Endothelial cell of umbilical vein (primary cell): ENCODE measurements around the gene SLC4A4.

Experiments used
- EZH2 ChIP-seq: IDR thresholded peaks from 2 replicates; pipeline ENCODE4 v1.6.1; 2012; ENCODE audit warnings: borderline replicate concordance, low read depth, mild to moderate bottlenecking, moderate library complexity, low read length, inconsistent platforms; ENCODE audit not compliant: severe bottlenecking
- FOS ChIP-seq: IDR thresholded peaks from 2 replicates; pipeline ENCODE4 v1.6.1; 2011; ENCODE audit warnings: mild to moderate bottlenecking, low read length, moderate library complexity, borderline replicate concordance; ENCODE audit not compliant: insufficient read depth
- GATA2 ChIP-seq: IDR thresholded peaks from 2 replicates; pipeline ENCODE4 v1.7.0; 2011; ENCODE audit warnings: low read depth, mild to moderate bottlenecking, moderate library complexity, mixed read lengths, low read length; ENCODE audit not compliant: insufficient read length, insufficient read depth
- JUN ChIP-seq: IDR thresholded peaks from 2 replicates; pipeline ENCODE4 v1.6.1; 2011; ENCODE audit warnings: borderline replicate concordance, low read depth; ENCODE audit not compliant: insufficient read length, insufficient read depth
- MYC ChIP-seq: IDR thresholded peaks from one replicate; pipeline ENCODE4 v1.6.1; 2011; ENCODE audit warnings: mild to moderate bottlenecking, low read depth, low read length
- POLR2A ChIP-seq: IDR thresholded peaks from 2 replicates; pipeline ENCODE4 v1.6.1; 2012; ENCODE audit warnings: low read depth, mild to moderate bottlenecking, control low read depth, low read length
- POLR2AphosphoS5 ChIP-seq: IDR thresholded peaks from 2 replicates; pipeline ENCODE4 v1.6.1; 2012; ENCODE audit warnings: low read depth, mild to moderate bottlenecking, control low read depth, low read length, moderate library complexity; ENCODE audit not compliant: insufficient read depth
- TF ChIP-seq, protein P1 (sequence below), 2 donors: IDR thresholded peaks; 1 replicate in 1 of 2; 2 replicates in 1 of 2; pipeline ENCODE4 v1.5.1; 2011; ENCODE audit warnings: low read length in 2 of 2, mild to moderate bottlenecking in 2 of 2, moderate library complexity in 2 of 2, control low read depth in 1 of 2, inconsistent platforms in 1 of 2, low read depth in 1 of 2; ENCODE audit not compliant: insufficient read depth in 1 of 2; ENCODE audit errors: extremely low read depth in 1 of 2
- TF ChIP-seq, protein P2 (sequence below): IDR thresholded peaks from 2 replicates; pipeline ENCODE4 v1.6.1; 2011; ENCODE audit not compliant: insufficient read depth, insufficient read length

DNA sequence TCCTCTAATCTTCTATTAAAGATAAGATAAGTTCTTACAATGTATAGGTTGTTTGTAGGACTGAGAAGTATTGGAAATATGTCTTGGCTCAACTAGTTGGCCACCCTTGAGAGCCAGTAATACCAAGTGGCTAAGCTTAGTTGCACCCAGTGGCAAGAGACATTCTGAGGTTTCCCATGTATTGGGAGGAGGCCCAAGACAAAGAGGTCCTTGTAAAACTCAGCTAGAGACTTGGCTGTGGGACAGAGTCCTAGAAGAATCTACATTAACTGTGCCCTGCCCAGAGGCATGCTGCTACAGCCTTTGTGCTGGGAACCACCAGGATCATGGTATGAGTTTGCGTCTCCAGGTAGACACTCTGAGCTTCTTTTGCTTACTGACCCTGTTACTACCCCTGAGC lies 41.9 kb upstream of the SLC4A4 start:
- TF ChIP-seq, protein P1, sequence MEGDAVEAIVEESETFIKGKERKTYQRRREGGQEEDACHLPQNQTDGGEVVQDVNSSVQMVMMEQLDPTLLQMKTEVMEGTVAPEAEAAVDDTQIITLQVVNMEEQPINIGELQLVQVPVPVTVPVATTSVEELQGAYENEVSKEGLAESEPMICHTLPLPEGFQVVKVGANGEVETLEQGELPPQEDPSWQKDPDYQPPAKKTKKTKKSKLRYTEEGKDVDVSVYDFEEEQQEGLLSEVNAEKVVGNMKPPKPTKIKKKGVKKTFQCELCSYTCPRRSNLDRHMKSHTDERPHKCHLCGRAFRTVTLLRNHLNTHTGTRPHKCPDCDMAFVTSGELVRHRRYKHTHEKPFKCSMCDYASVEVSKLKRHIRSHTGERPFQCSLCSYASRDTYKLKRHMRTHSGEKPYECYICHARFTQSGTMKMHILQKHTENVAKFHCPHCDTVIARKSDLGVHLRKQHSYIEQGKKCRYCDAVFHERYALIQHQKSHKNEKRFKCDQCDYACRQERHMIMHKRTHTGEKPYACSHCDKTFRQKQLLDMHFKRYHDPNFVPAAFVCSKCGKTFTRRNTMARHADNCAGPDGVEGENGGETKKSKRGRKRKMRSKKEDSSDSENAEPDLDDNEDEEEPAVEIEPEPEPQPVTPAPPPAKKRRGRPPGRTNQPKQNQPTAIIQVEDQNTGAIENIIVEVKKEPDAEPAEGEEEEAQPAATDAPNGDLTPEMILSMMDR (IDR thresholded peaks at IDR 0.05; ENCODE audit: extremely low read depth in 1 of 2, insufficient read depth in 1 of 2, low read depth in 1 of 2, low read length in 2 of 2), result no peak
- TF ChIP-seq POLR2A (no peak), JUN (no peak), EZH2 (no peak), POLR2AphosphoS5 (no peak), MYC (no peak), FOS (no peak), GATA2 (no peak)
- TF ChIP-seq, protein P2, sequence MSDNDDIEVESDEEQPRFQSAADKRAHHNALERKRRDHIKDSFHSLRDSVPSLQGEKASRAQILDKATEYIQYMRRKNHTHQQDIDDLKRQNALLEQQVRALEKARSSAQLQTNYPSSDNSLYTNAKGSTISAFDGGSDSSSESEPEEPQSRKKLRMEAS, result no peak
